CD8-positive, alpha-beta memory T cell (primary cell): ENCODE measurements around the gene C11orf21. TPM values are rescaled to one million over a fixed set of nuclear protein-coding genes. Genes with fewer than 3 reads are reported as not detected.

Experiments
- CTCF ChIA-PET: fragments of 350-600 bp; sonication (Branson Sonifier 250); formaldehyde crosslinking; loops from one replicate; lab custom pipeline; 2021; ENCODE audit warnings: antibody characterized with exemption; lab: Charles Lee
- POLR2A ChIA-PET: fragments of 350-600 bp; sonication (Branson Sonifier 250); formaldehyde crosslinking; loops from one replicate; lab custom pipeline; 2021; ENCODE audit warnings: antibody characterized with exemption; lab: Charles Lee
- DNase-seq, 5 donors: peaks; one replicate each; pipeline versions ENCODE4 v3.0.0 to v3.0.0-alpha.2; 2020 to 2022; ENCODE audit warnings: mixed read lengths in 1 of 5
- H3K27ac ChIP-seq: one replicate; pipeline ENCODE4 v1.7.0; 2013; ENCODE audit warnings: low read depth, mild to moderate bottlenecking, low read length, moderate library complexity
- H3K27me3 ChIP-seq: 2 replicates; pipeline ENCODE4 v1.7.0; 2013; ENCODE audit warnings: low read length, mild to moderate bottlenecking; ENCODE audit not compliant: insufficient read depth, poor library complexity, severe bottlenecking
- H3K36me3 ChIP-seq: 2 replicates; pipeline ENCODE4 v1.7.0; 2013; ENCODE audit warnings: mild to moderate bottlenecking, low read length, moderate library complexity; ENCODE audit not compliant: insufficient read depth
- H3K4me1 ChIP-seq: 2 replicates; pipeline ENCODE4 v1.7.0; 2013; ENCODE audit warnings: mild to moderate bottlenecking, low read length, moderate library complexity; ENCODE audit not compliant: insufficient read depth
- H3K4me3 ChIP-seq: 2 replicates; pipeline ENCODE4 v1.7.0; 2013; ENCODE audit warnings: mild to moderate bottlenecking, low read length
- H3K9me3 ChIP-seq: 2 replicates; pipeline ENCODE4 v1.7.0; 2013; ENCODE audit warnings: mild to moderate bottlenecking, low read length
- H3K27ac Mint-ChIP-seq, 8 donors: one replicate each; pipeline ENCODE4 v1.8.0; 2020 to 2021; ENCODE audit warnings: mixed read lengths in 8 of 8, mild to moderate bottlenecking in 6 of 8, inconsistent platforms in 3 of 8, moderate library complexity in 3 of 8
- H3K27me3 Mint-ChIP-seq, 2 donors: one replicate each; pipeline ENCODE4 v1.8.0; 2020 to 2021; ENCODE audit warnings: mixed read lengths in 2 of 2, mild to moderate bottlenecking in 1 of 2, moderate library complexity in 1 of 2
- H3K36me3 Mint-ChIP-seq, 3 donors: one replicate each; pipeline ENCODE4 v1.8.0; 2020 to 2021; ENCODE audit warnings: mixed read lengths in 3 of 3, inconsistent platforms in 1 of 3, mild to moderate bottlenecking in 1 of 3
- H3K4me1 Mint-ChIP-seq, 3 donors: one replicate each; pipeline ENCODE4 v1.8.0; 2020 to 2021; ENCODE audit warnings: mixed read lengths in 3 of 3, inconsistent platforms in 1 of 3, mild to moderate bottlenecking in 1 of 3
- H3K4me3 Mint-ChIP-seq, 7 donors: one replicate each; pipeline ENCODE4 v1.8.0; 2020 to 2021; ENCODE audit warnings: mixed read lengths in 7 of 7, mild to moderate bottlenecking in 6 of 7, moderate library complexity in 4 of 7, inconsistent platforms in 2 of 7
- H3K9me3 Mint-ChIP-seq, 5 donors: one replicate each; pipeline ENCODE4 v1.8.0; 2020 to 2022; ENCODE audit warnings: mixed read lengths in 5 of 5, mild to moderate bottlenecking in 3 of 5, moderate library complexity in 2 of 5, inconsistent platforms in 1 of 5
- polyA plus RNA-seq: library from polyadenylated mRNA; unstranded; fragments of 300-500 nt; fragmentation: Illumina TruSeq; gene quantifications from one replicate; pipeline ENCODE4 v1.2.3, GENCODE V29; 2021
- total RNA-seq, 2 experiments: library from RNA; stranded (reverse); gene quantifications; one replicate each; pipeline ENCODE4 v1.2.3, GENCODE V29; 2021

The C11orf21 gene
- 1 to 10 TPM; 8.8 to 9.4 TPM for total RNA-seq
- 30.1 TPM for polyA plus RNA-seq

DNA sequence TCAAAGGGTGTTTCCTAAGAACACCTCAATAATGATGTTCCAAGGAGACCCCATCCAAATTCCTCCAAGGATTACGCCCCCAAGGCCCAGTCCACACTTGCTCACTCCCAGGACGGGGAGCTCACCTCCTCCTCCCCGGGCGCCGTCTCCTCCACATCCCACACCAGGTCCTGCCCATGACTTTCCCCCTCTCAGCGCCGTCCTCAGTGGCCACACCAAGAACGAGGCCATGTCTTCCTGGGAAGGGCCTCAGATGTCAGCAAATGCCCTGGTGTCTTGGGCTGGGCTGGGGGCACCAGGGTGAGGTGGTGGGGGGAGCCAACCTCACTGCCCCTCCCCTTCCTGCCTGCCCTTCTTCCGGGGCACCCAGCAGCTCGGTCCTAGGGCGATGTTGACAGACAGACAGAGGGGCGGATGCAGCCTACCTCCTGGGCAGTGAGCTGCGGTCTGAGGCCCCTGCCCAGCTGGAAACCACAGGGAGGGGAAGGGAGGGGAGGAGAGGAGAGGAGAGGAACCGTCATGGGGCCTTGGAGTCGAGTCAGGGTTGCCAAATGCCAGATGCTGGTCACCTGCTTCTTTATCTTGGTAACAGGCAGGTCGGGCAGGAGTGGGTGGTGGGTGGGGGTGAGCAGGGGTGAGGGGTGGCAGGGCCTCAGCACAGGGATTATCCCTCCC, at the start of gene C11orf21, which contains the start of gene TSPAN32:
C11orf21 (minus strand) TSS at position 288 of the 675 bp plus-strand sequence; CDS start at position 178, 110 bp downstream.
TSPAN32 (plus strand) TSS at position 383 of the 675 bp plus-strand sequence; CDS start at position 520, 137 bp downstream.
- Histone ChIP-seq H3K4me1 (peaks cover 72% of the 10 kb centered on the region), H3K9me3 (no peaks in the 10 kb centered on the region), H3K4me3 (peak within 1 kb of the TSS; percentile 88), H3K36me3 (peaks cover 6% of the 10 kb centered on the region), H3K27me3 (no peaks in the 10 kb centered on the region), H3K27ac (peak within 1 kb of the TSS; percentile 79)
- POLR2A ChIA-PET = interaction anchor here (0.9 to 1.4 kb wide), 4 partner anchors 8 to 98 kb away, joined by 4 to 5 read pairs (median 4); partner anchors contain the start of gene TSSC4
- no peaks in the 10 kb centered on the region for H3K27me3 Mint-ChIP-seq
- peaks cover 43 to 91% (median 50%) of the 10 kb centered on the region in 3 donors for H3K4me1 Mint-ChIP-seq
- H3K27ac Mint-ChIP-seq = peak within 1 kb of the TSS; percentile 91 to 98 (median 94)
- peak; percentile 43 to 80 (median 67) for DNase-seq
- H3K36me3 Mint-ChIP-seq = peaks cover 0 to 19% (median 0%) of the 10 kb centered on the region in 3 donors
- CTCF ChIA-PET = interaction anchor here (0.7 to 9.7 kb wide), 5 partner anchors 32 to 118 kb away, joined by 3 to 317 read pairs (median 7); partner anchors contain the start of genes ASCL2 and TSSC4
- no peaks in the 10 kb centered on the region for H3K9me3 Mint-ChIP-seq
- peak within 1 kb of the TSS; percentile 94 to 98 (median 96) for H3K4me3 Mint-ChIP-seq

DNA sequence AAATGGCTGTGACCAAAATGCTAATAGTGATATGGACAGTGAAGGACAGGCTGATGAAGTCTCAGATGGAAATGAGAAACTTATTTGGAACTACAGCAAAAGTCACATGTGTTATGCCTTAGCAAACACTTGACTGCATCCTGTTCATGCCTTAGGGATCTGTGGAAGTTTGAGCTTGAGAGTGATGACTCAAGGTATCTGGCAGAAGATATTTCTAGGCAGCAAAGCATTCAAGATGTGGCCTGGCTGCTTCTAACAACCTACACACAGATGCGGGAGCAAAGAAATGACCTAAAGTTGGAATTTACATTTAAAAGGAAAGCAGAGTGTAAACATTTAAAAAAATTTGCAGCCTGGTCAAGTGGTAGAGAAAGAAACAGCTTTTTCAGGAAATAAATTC, 47.3 kb upstream of the C11orf21 start:
- CTCF ChIA-PET = no interaction called here

DNA sequence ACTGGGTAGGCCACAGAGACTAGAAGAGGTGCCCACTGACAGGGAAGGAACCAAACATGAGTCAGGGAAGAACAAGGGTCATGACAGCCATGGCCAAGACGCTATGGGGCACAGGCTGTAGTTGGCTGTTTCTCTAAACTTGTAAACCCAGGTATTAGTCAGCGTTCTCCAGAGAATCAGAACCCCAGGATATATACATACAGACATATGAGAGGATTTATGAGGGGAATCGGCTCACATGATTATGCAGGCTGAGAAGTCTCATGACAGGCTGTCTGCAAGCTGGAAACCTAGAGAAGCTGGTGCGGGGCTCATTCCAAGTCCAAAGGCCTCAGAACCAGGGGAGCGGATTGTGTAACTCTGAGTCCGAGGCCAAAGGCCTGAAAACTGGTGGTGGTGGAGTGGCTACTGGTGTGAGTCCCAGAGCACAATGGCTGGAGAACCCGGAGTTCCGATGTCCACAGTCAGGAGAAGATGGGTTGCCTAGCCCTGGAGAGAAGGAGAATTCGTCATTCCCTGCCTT, 45.7 kb upstream of the C11orf21 start:
- H3K4me3 Mint-ChIP-seq = no peak overlapping the region
- H3K4me1 ChIP-seq = no peaks in the 10 kb centered on the region
- peaks cover 0 to 13% (median 6%) of the 10 kb centered on the region in 5 donors for H3K9me3 Mint-ChIP-seq
- no peak overlapping the region for H3K27ac ChIP-seq
- POLR2A ChIA-PET = no interaction called here
- H3K4me3 ChIP-seq = no peak overlapping the region
- no peak for DNase-seq
- H3K27ac Mint-ChIP-seq = no peak overlapping the region
- H3K9me3 ChIP-seq = no peaks in the 10 kb centered on the region
- peaks cover 0 to 4% of the 10 kb centered on the region in 2 donors for H3K27me3 Mint-ChIP-seq
- H3K36me3 ChIP-seq = no peaks in the 10 kb centered on the region
- peaks cover 0 to 20% (median 5%) of the 10 kb centered on the region in 3 donors for H3K36me3 Mint-ChIP-seq
- no peaks in the 10 kb centered on the region for H3K27me3 ChIP-seq
- CTCF ChIA-PET = no interaction called here
- no peaks in the 10 kb centered on the region for H3K4me1 Mint-ChIP-seq

More for the DNA sequence above, 47.3 kb upstream of the C11orf21 start:
- Histone ChIP-seq H3K36me3 (no peaks in the 10 kb centered on the region), H3K9me3 (no peaks in the 10 kb centered on the region), H3K27ac (no peak overlapping the region), H3K27me3 (no peaks in the 10 kb centered on the region), H3K4me1 (no peaks in the 10 kb centered on the region), H3K4me3 (no peak overlapping the region)
- Mint-ChIP-seq H3K27me3 (peaks cover 0 to 4% of the 10 kb centered on the region in 2 donors), H3K36me3 (peaks cover 0 to 17% (median 1%) of the 10 kb centered on the region in 3 donors), H3K27ac (no peak overlapping the region), H3K4me1 (no peaks in the 10 kb centered on the region), H3K4me3 (no peak overlapping the region), H3K9me3 (peaks cover 0 to 13% (median 6%) of the 10 kb centered on the region in 5 donors)
- POLR2A ChIA-PET = no interaction called here
- no peak for DNase-seq

DNA sequence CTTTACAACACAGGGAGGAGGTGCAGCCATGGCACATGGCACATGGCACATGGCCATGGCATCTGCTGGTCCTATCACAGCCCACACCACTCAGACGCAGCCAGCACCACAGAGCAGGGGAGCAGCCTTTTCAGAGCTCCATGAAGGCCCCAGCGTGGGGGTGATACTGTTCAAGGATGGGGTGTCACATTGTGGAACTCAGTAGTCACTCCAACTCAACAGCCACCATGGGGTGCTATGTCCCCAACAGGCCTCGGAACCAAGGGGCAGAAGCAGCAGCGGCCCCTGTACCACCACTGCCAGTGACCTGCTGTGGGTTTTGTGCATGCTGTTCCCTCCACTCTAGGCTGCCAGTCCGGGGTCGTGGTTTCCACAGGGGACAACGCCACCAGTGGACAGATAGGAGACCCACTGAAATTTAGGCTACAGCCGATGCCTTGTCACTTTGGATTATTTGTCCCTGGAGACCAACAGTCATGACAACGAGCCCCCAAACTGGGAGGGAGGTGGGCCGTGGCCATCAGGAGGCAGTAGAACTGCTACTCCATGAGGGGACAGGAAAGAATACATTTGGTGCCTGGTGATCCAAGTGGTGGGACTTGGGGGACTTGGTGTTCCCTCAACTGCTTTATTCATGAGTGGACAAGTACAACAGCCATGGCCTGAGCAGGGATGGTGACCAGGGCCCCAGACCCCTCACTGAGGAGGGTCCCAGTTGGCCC, 45.0 kb upstream of the C11orf21 start:
- ChIA-PET POLR2A (no interaction called here), CTCF (interaction anchor here (1.6 kb wide), 1 partner anchor 42 kb away, joined by 3 read pairs; no protein-coding TSS in a partner anchor)
- peaks cover 0 to 4% of the 10 kb centered on the region in 2 donors for H3K27me3 Mint-ChIP-seq
- peak overlapping the region in 1 of 8 donors; percentile 6 for H3K27ac Mint-ChIP-seq
- H3K9me3 Mint-ChIP-seq = peaks cover 0 to 13% (median 6%) of the 10 kb centered on the region in 5 donors
- Histone ChIP-seq H3K27ac (no peak overlapping the region), H3K4me1 (no peaks in the 10 kb centered on the region), H3K9me3 (no peaks in the 10 kb centered on the region), H3K4me3 (no peak overlapping the region), H3K36me3 (no peaks in the 10 kb centered on the region), H3K27me3 (no peaks in the 10 kb centered on the region)
- no peaks in the 10 kb centered on the region for H3K4me1 Mint-ChIP-seq
- no peak overlapping the region for H3K4me3 Mint-ChIP-seq
- no peak for DNase-seq
- peaks cover 0 to 20% (median 7%) of the 10 kb centered on the region in 3 donors for H3K36me3 Mint-ChIP-seq

DNA sequence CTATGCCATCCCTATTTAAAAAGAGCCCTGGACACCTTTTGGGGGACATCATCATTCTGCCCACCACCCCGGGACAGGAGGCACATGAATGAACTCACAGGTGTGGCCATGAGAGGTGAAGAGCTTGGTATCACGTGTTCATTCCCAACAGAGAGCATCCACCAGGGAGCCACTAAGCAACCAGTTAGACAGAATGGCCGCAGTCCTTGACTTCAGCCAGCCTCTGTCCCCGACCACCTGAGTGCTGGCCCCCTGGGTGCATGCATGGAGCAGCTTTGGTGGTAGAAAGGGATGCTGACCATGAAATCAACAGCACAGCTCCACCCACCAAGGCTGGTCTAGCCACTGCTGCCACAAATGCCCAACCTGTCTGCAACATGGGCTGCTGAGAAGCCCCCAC, 44.3 kb upstream of the C11orf21 start:
- peaks cover 0 to 4% of the 10 kb centered on the region in 2 donors for H3K27me3 Mint-ChIP-seq
- POLR2A ChIA-PET = no interaction called here
- Histone ChIP-seq H3K9me3 (no peaks in the 10 kb centered on the region), H3K4me1 (no peaks in the 10 kb centered on the region), H3K27me3 (no peaks in the 10 kb centered on the region), H3K36me3 (no peaks in the 10 kb centered on the region), H3K4me3 (no peak overlapping the region), H3K27ac (no peak overlapping the region)
- no peak overlapping the region for H3K27ac Mint-ChIP-seq
- CTCF ChIA-PET = interaction anchor here (1.6 kb wide), 1 partner anchor 41 kb away, joined by 3 read pairs; no protein-coding TSS in a partner anchor
- DNase-seq = no peak
- peaks cover 0 to 20% (median 7%) of the 10 kb centered on the region in 3 donors for H3K36me3 Mint-ChIP-seq
- no peak overlapping the region for H3K4me3 Mint-ChIP-seq
- H3K4me1 Mint-ChIP-seq = no peaks in the 10 kb centered on the region
- H3K9me3 Mint-ChIP-seq = peaks cover 0 to 13% (median 6%) of the 10 kb centered on the region in 5 donors

DNA sequence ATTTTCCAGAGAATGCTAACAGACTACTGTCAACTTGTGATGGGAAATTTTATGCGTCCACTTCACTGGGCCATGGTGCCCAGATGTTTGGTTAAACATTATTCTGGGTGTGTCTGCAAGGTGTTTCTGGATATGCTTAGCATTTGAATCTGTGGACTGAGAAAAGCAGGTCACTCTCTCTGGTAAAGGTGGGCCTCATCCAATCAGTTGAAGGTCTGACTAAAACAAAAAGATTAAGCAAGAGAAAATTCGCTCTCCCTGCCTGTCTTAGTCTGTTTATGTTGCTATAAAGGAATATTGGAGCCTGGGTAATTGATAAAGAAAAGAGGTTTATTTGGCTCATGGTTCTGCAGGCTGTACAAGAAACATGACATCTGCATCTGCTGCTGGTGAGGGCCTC, 43.3 kb upstream of the C11orf21 start:
- Histone ChIP-seq H3K9me3 (no peaks in the 10 kb centered on the region), H3K27me3 (no peaks in the 10 kb centered on the region), H3K4me1 (no peaks in the 10 kb centered on the region), H3K4me3 (no peak overlapping the region), H3K36me3 (no peaks in the 10 kb centered on the region), H3K27ac (no peak overlapping the region)
- Mint-ChIP-seq H3K4me1 (no peaks in the 10 kb centered on the region), H3K4me3 (no peak overlapping the region), H3K27me3 (peaks cover 0 to 4% of the 10 kb centered on the region in 2 donors), H3K36me3 (peaks cover 0 to 20% (median 7%) of the 10 kb centered on the region in 3 donors), H3K9me3 (peaks cover 0 to 13% (median 6%) of the 10 kb centered on the region in 5 donors), H3K27ac (no peak overlapping the region)
- CTCF ChIA-PET = interaction anchor here (1.6 kb wide), 1 partner anchor 40 kb away, joined by 3 read pairs; no protein-coding TSS in a partner anchor
- DNase-seq = no peak
- POLR2A ChIA-PET = interaction anchor here (0.6 kb wide), 1 partner anchor 133 kb away, joined by 3 read pairs; no protein-coding TSS in a partner anchor

DNA sequence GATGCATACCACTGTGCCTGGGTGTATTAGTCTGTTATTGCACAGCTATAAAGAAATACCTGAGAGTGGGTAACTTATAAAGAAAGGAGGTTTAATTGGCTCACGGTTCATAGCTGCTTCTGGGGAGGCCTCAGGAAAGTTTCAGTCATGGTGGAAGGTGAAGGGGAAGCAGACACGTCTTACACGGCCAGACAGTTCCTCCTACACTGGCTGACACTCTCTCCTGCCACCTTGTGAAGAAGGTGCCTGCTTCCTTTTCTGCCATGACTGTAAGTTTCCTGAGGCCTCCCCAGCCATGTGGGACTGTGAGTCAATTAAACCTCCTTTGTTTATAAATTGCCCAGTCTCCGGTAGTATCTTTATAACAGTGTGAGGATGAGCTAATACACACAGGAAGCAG, 41.8 kb upstream of the C11orf21 start:
- Histone ChIP-seq H3K27me3 (no peaks in the 10 kb centered on the region), H3K4me3 (no peak overlapping the region), H3K9me3 (no peaks in the 10 kb centered on the region), H3K4me1 (no peaks in the 10 kb centered on the region), H3K27ac (no peak overlapping the region), H3K36me3 (no peaks in the 10 kb centered on the region)
- Mint-ChIP-seq H3K9me3 (peaks cover 0 to 4% (median 1%) of the 10 kb centered on the region in 5 donors), H3K36me3 (peaks cover 0 to 16% (median 6%) of the 10 kb centered on the region in 3 donors), H3K27ac (no peak overlapping the region), H3K27me3 (peaks cover 0 to 4% of the 10 kb centered on the region in 2 donors), H3K4me1 (no peaks in the 10 kb centered on the region), H3K4me3 (no peak overlapping the region)
- CTCF ChIA-PET = no interaction called here
- DNase-seq = no peak
- POLR2A ChIA-PET = no interaction called here
